Large intestine (tissue), 3 donors: ENCODE results near the gene DAPK2. TPM values are rescaled to one million over a fixed set of nuclear protein-coding genes. Genes with fewer than 3 reads are reported as not detected.

Experiments used
- DNase-seq, 2 donors: peaks; one replicate each; pipeline versions ENCODE4 v3.0.0 to v3.0.0-alpha.2; 2013
- H3K27ac ChIP-seq: one replicate; pipeline ENCODE4 v1.5.1; 2013; ENCODE audit warnings: low read length
- H3K27me3 ChIP-seq: 2 replicates; pipeline ENCODE4 v1.6.1; 2013; ENCODE audit warnings: low read length; ENCODE audit not compliant: control insufficient read depth, insufficient read depth
- H3K36me3 ChIP-seq: 2 replicates; pipeline ENCODE4 v1.6.1; 2013; ENCODE audit warnings: low read length; ENCODE audit not compliant: control insufficient read depth, insufficient read depth
- H3K4me1 ChIP-seq: one replicate; pipeline ENCODE4 v1.6.1; 2013; ENCODE audit warnings: low read length; ENCODE audit not compliant: control insufficient read depth, insufficient read depth
- H3K4me3 ChIP-seq: one replicate; pipeline ENCODE4 v1.5.1; 2013; ENCODE audit warnings: low read length
- H3K9me3 ChIP-seq: one replicate; pipeline ENCODE4 v1.6.1; 2013; ENCODE audit warnings: mild to moderate bottlenecking, low read depth, low read length, moderate library complexity; ENCODE audit not compliant: control insufficient read depth
- WGBS: methylation state at CpG from one replicate; pipeline ENCODE4 v1.1.5; 2013; ENCODE audit warnings: low lambda C conversion rate; ENCODE audit not compliant: insufficient coverage; 5-methylcytosine and 5-hydroxymethylcytosine counted together
- polyA plus RNA-seq: library from polyadenylated mRNA; unstranded; fragments of 120-200 nt; gene quantifications from one replicate; pipeline ENCODE4 v1.2.1, GENCODE V29; 2013

The DAPK2 gene
- polyA plus RNA-seq, 1 donor, result 7.4 TPM

DNA sequence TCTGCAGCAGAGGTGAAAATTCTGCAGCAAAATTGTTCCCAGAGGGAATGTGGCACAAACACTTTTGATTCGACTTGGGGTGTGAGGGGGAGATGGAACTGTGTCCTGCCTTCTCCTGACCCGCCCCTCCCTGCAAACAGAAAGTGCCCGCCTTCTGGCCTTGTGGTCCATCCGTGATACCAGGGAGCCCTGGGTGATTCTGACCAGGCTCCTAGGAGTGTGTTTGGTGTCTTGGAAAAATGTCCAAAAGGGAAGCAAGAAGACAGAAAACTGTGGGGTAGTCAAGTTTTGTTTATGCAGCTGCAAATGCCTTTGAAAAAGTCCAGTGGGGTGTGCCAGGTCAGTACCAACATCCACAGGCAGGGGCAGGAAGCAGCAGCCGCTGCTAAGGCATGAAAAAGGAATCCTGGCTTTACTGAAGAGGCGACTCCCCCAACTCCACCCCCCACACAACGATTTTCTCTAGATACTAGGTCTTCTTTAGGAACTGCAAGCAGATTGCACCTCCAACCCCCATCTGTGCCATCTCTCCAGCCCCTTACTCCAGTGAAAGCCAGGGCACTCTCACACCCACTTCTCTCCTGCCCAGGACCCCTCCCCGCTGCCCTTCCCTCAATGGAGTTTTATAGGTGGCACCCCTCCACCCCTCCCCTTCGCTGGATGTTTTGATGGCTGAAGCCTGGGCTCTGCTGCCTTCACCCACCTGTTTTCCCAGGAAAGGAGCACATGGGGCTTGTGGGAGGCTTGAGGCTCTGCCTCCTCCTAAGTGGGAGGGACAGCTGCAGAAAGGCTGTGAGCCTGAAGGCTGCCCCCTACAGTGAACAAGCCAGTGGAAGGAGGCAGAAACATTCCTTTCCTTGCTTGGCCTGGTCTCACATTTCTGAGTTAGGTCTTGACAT is 130.2 kb downstream of the DAPK2 start:
- peak overlapping the region; percentile 92 for H3K27ac ChIP-seq
- no peaks in the 10 kb centered on the region for H3K36me3 ChIP-seq
- DNase-seq, result no peak
- no CpG with 5 or more reads among the region's 9 CpGs for WGBS
- no peak overlapping the region for H3K4me3 ChIP-seq
- H3K4me1 ChIP-seq, result peaks cover 46% of the 10 kb centered on the region
- no peaks in the 10 kb centered on the region for H3K9me3 ChIP-seq
- H3K27me3 ChIP-seq, result no peaks in the 10 kb centered on the region

DNA sequence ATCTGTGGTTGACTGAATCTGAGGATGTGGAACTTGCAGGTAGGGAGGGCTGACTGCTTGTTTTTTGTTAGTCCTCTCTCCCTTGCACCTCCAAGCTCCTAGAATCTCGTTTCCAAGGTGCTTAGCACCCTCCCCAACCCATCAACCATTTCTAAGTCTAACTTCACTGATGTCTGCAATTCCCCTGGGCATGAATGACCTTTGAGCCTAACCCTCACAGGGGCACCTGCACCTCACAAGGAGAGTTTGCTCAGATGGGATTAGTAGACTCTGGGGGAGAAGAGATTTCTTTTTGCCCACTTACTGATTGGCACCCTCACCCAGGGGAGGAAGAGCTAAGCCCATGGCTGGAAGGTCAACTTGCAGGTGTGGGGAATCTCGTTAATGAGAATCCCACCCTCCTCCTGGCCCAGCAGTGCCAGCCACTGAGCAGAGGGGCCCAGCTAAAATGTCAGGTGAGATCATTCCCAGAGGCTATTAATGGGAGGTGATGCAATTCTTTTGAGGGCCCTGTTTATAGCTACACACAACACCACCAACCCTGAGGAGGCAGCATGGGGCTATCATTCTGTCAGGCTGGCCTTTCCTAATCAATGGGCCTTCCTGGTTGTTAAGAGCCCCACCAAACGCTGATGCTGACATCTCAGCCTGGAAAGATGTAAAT is 130.9 kb downstream of the DAPK2 start:
- peaks cover 52% of the 10 kb centered on the region for H3K4me1 ChIP-seq
- H3K36me3 ChIP-seq, result no peaks in the 10 kb centered on the region
- no peaks in the 10 kb centered on the region for H3K27me3 ChIP-seq
- H3K27ac ChIP-seq, result peak overlapping the region; percentile 92
- H3K9me3 ChIP-seq, result no peaks in the 10 kb centered on the region
- DNase-seq, result peak; percentile 75 to 91
- no CpG with 5 or more reads among the region's 3 CpGs for WGBS
- H3K4me3 ChIP-seq, result no peak overlapping the region

DNA sequence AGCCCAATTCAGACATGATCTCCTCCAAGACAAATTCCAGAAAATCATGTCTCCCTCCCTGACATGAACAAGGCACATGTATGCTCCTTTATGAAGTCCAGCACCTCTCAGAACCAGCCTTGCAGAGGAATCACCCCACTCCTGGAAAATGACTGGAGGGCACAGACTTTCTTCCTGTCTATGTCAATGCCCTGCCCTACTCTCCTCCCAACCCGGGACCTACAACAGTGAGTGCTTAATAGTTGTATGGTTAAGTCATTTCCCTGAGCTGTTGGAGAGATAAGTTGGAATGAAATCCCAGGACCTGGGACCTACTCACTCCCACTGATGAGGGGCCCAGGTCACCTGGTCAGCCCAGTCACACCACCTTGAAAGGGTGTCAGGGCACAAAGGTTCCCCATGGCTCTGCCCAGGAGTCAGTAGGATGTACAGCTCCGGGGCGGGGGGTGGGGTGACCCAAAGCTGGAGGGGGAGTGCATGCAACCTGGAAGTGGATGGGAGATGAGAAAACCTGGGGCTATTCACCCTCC is 132.4 kb downstream of the DAPK2 start:
- peaks cover 67% of the 10 kb centered on the region for H3K4me1 ChIP-seq
- H3K27ac ChIP-seq, result peak overlapping the region; percentile 92
- no peak overlapping the region for H3K4me3 ChIP-seq
- no CpG with 5 or more reads among the region's 3 CpGs for WGBS
- peak; percentile 76 to 86 for DNase-seq
- no peaks in the 10 kb centered on the region for H3K9me3 ChIP-seq
- H3K27me3 ChIP-seq, result no peaks in the 10 kb centered on the region
- no peaks in the 10 kb centered on the region for H3K36me3 ChIP-seq

DNA sequence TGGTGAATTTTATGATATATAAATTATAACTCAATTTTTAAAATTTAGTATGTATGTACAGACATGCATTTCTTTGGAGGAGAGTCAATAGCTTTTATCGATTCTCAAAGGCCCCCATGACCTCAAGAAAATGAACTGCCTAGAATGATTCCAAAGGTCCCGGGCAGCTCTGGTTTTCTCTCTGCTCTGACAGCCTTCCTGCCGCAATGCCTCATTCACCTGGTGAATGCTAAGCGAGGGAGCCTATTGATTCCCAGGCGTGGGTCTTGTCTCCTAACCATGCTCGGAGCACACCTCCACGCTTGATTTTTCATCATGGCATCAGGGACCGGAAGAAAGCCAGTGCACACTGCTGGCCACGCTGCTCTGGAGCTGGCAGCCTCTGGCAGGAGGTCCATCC is 132.9 kb downstream of the DAPK2 start:
- peak in 1 of 2 donors; percentile 72 for DNase-seq
- WGBS, result no CpG with 5 or more reads among the region's 9 CpGs
- Histone ChIP-seq H3K9me3 (no peaks in the 10 kb centered on the region), H3K4me3 (no peak overlapping the region), H3K36me3 (no peaks in the 10 kb centered on the region), H3K4me1 (peaks cover 69% of the 10 kb centered on the region), H3K27ac (peak overlapping the region; percentile 92), H3K27me3 (no peaks in the 10 kb centered on the region)

DNA sequence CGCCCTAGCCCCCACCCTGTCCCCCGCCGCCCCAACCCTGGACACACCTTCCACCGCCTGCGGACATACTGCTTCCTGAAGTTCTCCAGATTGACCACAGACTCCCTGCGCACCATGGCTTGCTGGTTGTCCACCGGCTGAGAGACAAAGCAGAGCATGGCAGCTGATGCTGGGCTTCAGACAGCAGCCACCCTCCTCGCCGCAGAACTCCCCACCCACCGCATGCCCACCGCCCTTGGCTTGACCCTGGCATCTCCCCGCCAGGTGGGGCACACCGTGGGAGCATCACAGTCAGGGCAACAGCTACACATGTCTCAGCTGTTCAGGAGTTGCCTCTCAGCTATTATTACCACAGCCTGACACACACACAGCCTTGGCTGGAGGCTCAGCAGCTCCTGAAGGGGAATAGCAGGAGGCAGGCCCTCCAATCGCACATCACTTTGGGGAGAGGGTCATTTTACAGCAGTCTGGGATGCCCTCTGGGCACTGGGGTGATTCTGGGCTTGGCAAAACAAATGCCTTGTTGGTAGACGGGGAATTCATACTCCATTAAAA is 134.1 kb downstream of the DAPK2 start:
- Histone ChIP-seq H3K9me3 (no peaks in the 10 kb centered on the region), H3K4me3 (no peak overlapping the region), H3K4me1 (peaks cover 66% of the 10 kb centered on the region), H3K27me3 (no peaks in the 10 kb centered on the region), H3K36me3 (no peaks in the 10 kb centered on the region), H3K27ac (peak overlapping the region; percentile 92)
- WGBS, result no CpG with 5 or more reads among the region's 15 CpGs
- no peak for DNase-seq

DNA sequence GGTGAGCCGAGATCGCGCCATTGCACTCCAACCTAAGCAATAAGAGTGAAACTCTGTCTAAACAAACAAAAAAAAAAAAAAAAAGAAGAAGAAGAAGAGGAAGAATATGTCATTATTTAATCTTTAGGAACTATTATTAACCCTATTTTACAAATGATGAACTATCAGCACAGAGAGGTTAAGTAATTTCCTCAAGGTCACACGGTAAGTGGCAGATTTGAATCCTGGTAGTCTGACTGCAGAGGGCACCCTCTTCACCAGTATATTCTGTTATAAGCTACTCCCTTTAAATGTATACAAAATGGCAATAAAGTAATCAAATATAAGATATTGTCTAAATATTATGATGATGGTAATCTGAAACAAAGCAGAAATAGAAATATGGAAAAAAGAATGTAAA is 135.1 kb downstream of the DAPK2 start:
- DNase-seq, result no peak
- WGBS, result 17% methylated on average over 1 of the region's 4 CpGs
- H3K9me3 ChIP-seq, result no peaks in the 10 kb centered on the region
- peaks cover 59% of the 10 kb centered on the region for H3K4me1 ChIP-seq
- no peak overlapping the region for H3K4me3 ChIP-seq
- no peaks in the 10 kb centered on the region for H3K27me3 ChIP-seq
- H3K36me3 ChIP-seq, result no peaks in the 10 kb centered on the region
- no peak overlapping the region for H3K27ac ChIP-seq

DNA sequence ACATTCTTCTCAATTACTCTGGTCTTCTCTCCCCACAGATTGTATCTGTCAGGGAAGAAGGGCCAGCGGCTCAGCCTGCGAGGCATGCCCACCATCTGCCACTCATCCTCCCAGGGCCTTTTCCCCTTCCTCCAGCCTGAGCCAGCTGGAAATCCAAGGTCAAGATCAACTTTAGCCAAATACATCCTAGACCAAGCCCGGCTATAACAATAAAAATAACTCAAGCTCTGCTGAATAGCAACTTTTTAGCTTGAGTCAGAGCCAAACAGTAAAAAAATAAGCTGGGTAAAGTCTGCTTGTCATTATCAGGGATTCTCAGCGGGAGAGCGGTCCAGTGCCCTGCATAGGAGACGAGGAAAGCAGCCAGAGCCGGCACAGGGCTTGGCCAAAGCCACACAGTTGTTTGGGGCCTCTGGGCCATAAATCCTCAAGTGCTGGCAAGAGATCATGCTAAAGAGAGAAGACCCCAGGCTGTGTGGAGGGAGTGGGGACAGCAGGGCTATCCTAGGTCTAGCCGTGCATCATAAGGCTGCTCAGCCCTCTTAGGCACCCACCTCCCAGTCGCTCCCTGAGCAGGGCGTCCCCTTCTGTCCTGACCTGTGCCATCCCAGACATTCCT is 136.4 kb downstream of the DAPK2 start:
- peak; percentile 63 to 85 for DNase-seq
- WGBS, result no CpG with 5 or more reads among the region's 10 CpGs
- peak overlapping the region; percentile 80 for H3K27ac ChIP-seq
- H3K27me3 ChIP-seq, result no peaks in the 10 kb centered on the region
- H3K9me3 ChIP-seq, result no peaks in the 10 kb centered on the region
- H3K36me3 ChIP-seq, result no peaks in the 10 kb centered on the region
- H3K4me3 ChIP-seq, result no peak overlapping the region
- H3K4me1 ChIP-seq, result peaks cover 54% of the 10 kb centered on the region

DNA sequence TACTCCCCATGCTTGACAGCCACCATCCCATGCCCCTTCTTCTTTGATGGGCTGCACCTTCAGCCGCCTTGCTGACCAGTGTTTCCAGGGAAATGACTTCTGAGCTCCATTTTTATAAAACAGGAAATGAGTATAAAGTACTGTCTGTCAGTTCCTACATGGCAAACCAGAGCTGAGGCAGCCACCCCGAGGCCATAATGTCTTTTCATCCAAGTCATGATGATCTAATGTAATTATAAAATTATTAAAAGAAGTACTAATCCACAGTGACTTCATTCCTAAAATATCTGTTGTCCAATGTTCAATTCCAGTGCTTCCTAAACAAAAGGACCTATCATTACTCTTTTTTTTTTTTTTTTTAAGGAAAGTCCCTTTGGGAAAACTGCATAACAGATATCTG is 137.3 kb downstream of the DAPK2 start:
- no peaks in the 10 kb centered on the region for H3K9me3 ChIP-seq
- H3K27me3 ChIP-seq, result no peaks in the 10 kb centered on the region
- H3K4me3 ChIP-seq, result no peak overlapping the region
- no peaks in the 10 kb centered on the region for H3K36me3 ChIP-seq
- WGBS, result 83% methylated on average over 1 of the region's 2 CpGs
- H3K4me1 ChIP-seq, result peaks cover 44% of the 10 kb centered on the region
- DNase-seq, result no peak
- H3K27ac ChIP-seq, result peak overlapping the region; percentile 80

DNA sequence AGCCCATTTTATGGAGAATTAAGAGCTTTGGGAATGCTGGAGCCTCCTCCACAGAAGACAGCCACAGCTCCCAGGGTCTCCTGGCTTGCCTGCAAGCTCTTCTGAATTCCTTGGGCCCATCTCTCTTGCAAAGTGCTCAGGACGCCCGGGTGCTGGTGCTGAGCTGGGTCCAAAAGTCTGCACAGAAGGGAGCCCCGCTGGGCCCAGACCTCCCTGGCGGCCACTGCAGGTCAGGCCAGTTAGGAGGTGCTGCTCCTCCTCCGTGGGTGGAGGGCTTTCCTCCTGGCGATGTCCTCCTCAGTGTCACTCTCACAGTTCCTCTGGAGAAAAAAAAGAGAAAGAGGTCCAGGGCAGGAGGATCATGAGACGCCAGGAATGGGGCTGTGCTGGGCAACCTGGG is 138.0 kb downstream of the DAPK2 start:
- Histone ChIP-seq H3K4me1 (peaks cover 38% of the 10 kb centered on the region), H3K36me3 (no peaks in the 10 kb centered on the region), H3K27ac (no peak overlapping the region), H3K9me3 (no peaks in the 10 kb centered on the region), H3K27me3 (no peaks in the 10 kb centered on the region), H3K4me3 (no peak overlapping the region)
- no peak for DNase-seq
- WGBS, result no CpG with 5 or more reads among the region's 7 CpGs

DNA sequence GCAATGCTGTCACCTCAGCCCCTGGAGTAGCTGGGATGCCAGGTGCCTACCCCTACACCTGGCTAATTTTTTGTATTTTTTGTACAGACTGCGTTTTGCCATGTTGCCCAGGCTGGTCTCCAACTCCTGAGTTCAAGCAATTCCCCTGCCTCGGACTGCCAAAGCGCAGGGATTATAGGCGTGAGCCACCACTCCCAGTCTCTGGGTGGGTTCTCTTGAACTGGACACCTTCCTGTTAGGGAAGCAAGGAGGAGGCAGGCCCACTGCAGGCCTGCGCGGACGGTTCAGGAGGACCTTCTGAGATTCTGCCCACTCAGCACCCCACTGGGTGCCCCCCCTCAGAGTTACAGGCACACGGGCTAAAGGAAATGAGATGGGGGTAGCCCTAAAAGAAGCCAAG is 138.8 kb downstream of the DAPK2 start:
- no CpG with 5 or more reads among the region's 8 CpGs for WGBS
- Histone ChIP-seq H3K9me3 (no peaks in the 10 kb centered on the region), H3K27me3 (no peaks in the 10 kb centered on the region), H3K4me1 (peaks cover 37% of the 10 kb centered on the region), H3K4me3 (no peak overlapping the region), H3K27ac (no peak overlapping the region), H3K36me3 (no peaks in the 10 kb centered on the region)
- no peak for DNase-seq
